Measurements from ENCODE around the gene ZNF362. TPM values are rescaled to one million over a fixed set of nuclear protein-coding genes. Genes with fewer than 3 reads are reported as not detected.

Gene ZNF362, protein sequence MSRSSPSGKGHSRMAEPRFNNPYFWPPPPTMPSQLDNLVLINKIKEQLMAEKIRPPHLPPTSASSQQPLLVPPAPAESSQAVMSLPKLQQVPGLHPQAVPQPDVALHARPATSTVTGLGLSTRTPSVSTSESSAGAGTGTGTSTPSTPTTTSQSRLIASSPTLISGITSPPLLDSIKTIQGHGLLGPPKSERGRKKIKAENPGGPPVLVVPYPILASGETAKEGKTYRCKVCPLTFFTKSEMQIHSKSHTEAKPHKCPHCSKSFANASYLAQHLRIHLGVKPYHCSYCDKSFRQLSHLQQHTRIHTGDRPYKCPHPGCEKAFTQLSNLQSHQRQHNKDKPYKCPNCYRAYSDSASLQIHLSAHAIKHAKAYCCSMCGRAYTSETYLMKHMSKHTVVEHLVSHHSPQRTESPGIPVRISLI
- 20.9 TPM for polyA plus RNA-seq (2013, experiment 1 of 2)
- polyA plus RNA-seq (2013, experiment 2 of 2): 27.5 TPM

- peaks cover 14% of the 10 kb centered on the region for H3K4me1 ChIP-seq (ENCODE audit: insufficient read depth, low read length)
- H3K27ac ChIP-seq (ENCODE audit: low read depth, low read length): peak within 1 kb of the TSS; percentile 65
- H3K27me3 ChIP-seq (ENCODE audit: insufficient read depth, low read length): no peaks in the 10 kb centered on the region
- peak within 1 kb of the TSS; percentile 96 for H3K4me3 ChIP-seq (ENCODE audit: low read length)
- H3K9me3 ChIP-seq (ENCODE audit: insufficient read depth, low read depth, low read length): no peaks in the 10 kb centered on the region
- H3K36me3 ChIP-seq (ENCODE audit: insufficient read depth, low read length): no peaks in the 10 kb centered on the region
- under 1% methylated on average over 88 of the region's 88 CpGs for WGBS
- peak within 1 kb of the TSS; percentile 94 for H3K9ac ChIP-seq (ENCODE audit: low read depth, low read length)
These were observed at the start of gene ZNF362 for GRCh38 chr1:33256471-33257206. Gene ZNF362 (plus strand): TSS chr1:33256492. CDS start chr1:33270575, 14,083 bp downstream.

DNA sequence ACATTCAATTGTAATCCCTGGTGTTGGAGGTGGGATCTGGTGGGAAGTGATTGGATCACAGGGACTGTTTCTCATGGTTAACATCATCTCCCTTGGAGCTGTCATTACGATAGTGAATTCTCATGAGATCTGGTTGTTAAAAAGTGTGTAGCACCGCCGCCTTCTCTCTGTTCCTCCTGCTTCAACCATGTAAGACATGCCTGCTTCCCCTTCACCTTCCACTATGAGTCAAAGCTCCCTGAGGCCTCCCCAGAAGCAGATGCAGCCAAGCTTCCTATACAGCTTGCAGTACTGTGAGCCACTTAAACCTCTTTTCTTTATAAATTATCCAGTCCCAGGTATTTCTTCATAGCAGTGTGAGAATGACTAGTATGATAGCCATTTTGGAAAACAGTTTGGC is 44.3 kb upstream of the ZNF362 start:
- Histone ChIP-seq H3K36me3 (ENCODE audit: insufficient read depth, low read length) (no peaks in the 10 kb centered on the region), H3K4me1 (ENCODE audit: insufficient read depth, low read length) (no peaks in the 10 kb centered on the region), H3K4me3 (ENCODE audit: low read length) (no peak overlapping the region), H3K27ac (ENCODE audit: low read depth, low read length) (no peak overlapping the region), H3K9ac (ENCODE audit: low read depth, low read length) (no peak overlapping the region), H3K27me3 (ENCODE audit: insufficient read depth, low read length) (no peaks in the 10 kb centered on the region), H3K9me3 (ENCODE audit: insufficient read depth, low read depth, low read length) (no peaks in the 10 kb centered on the region)
- WGBS: 85% methylated on average over 3 of the region's 3 CpGs

- Histone ChIP-seq H3K4me1 (ENCODE audit: insufficient read depth, low read length) (peaks cover 3% of the 10 kb centered on the region; the same call in 1 of the 2 replicates), H3K9ac (ENCODE audit: low read depth, low read length) (no peak overlapping the region), H3K27me3 (ENCODE audit: insufficient read depth, low read length) (no peaks in the 10 kb centered on the region), H3K27ac (ENCODE audit: low read depth, low read length) (no peak overlapping the region), H3K9me3 (ENCODE audit: insufficient read depth, low read depth, low read length) (peaks cover 7% of the 10 kb centered on the region; the same call in 1 of the 2 replicates), H3K4me3 (ENCODE audit: low read length) (no peak overlapping the region), H3K36me3 (ENCODE audit: insufficient read depth, low read length) (no peaks in the 10 kb centered on the region)
- 73% methylated on average over 7 of the region's 7 CpGs for WGBS
These were observed 36.2 kb upstream of the ZNF362 start for GRCh38 chr1:33219886-33220661.

DNA sequence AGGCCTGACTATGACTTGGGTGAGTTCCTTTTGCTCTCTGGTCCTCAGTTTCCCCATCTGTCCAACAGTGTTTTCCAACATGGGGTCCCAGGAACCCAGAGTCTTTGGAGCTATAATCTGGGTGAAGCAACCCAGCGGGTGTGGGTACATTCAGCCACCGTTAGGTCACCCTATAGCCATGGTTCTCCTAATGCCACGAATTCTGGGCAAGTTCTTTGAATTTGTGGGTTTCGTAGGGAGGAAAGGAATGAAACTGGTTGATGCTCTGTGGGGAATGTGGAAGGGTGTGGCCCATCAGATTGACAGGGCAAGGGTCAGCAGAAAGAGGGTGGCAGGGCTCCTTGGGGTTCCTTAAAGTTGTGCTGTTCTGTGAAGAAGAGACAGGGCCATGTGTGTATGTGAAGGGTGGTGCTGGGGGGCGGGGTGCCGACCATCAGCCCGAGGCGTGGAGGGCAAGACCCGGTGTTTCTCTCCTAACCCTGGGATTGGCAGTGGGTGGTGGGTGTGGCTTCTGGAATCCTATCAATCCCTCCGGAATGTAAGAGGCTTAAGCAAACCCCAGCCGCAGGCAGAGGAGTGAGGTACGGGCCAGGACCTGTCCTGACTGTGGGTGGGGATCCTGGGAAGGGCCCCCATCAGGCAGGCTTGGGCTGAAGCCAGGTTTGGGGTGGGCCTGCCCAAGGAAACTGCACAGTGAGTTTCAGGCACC is 35.5 kb upstream of the ZNF362 start:
- Histone ChIP-seq H3K4me1 (ENCODE audit: insufficient read depth, low read length) (peaks cover 3% of the 10 kb centered on the region; the same call in 1 of the 2 replicates), H3K4me3 (ENCODE audit: low read length) (no peak overlapping the region), H3K27me3 (ENCODE audit: insufficient read depth, low read length) (no peaks in the 10 kb centered on the region), H3K9ac (ENCODE audit: low read depth, low read length) (no peak overlapping the region), H3K36me3 (ENCODE audit: insufficient read depth, low read length) (no peaks in the 10 kb centered on the region), H3K27ac (ENCODE audit: low read depth, low read length) (no peak overlapping the region), H3K9me3 (ENCODE audit: insufficient read depth, low read depth, low read length) (peaks cover 7% of the 10 kb centered on the region; the same call in 1 of the 2 replicates)
- WGBS: 68% methylated on average over 12 of the region's 12 CpGs

GRCh38 chr1:33221385-33221758 is 34.9 kb upstream of the ZNF362 start:
- 96% methylated on average over 1 of the region's 2 CpGs for WGBS
- Histone ChIP-seq H3K27ac (ENCODE audit: low read depth, low read length) (no peak overlapping the region), H3K36me3 (ENCODE audit: insufficient read depth, low read length) (no peaks in the 10 kb centered on the region)

DNA sequence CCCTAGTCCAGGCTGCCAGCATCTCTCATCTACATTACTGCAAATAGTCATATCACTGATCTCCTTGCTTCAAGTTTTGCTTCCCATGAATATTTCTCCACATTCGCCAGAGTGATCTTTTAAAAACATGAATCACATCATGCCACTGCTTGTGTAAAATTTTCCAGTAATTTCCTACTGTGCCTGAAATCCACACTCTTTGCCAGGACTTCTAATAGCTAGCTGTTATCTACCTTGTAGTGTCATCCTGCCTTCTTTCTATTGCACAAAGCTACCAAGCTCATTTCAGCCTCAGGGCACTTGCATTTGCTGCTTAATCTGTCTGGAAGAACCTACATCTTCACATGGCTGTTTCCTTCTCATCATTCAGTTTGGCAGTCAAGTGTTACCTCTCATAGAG is 33.9 kb upstream of the ZNF362 start:
- Histone ChIP-seq H3K36me3 (ENCODE audit: insufficient read depth, low read length) (no peaks in the 10 kb centered on the region), H3K4me1 (ENCODE audit: insufficient read depth, low read length) (peaks cover 3% of the 10 kb centered on the region; the same call in 1 of the 2 replicates), H3K4me3 (ENCODE audit: low read length) (no peak overlapping the region), H3K9me3 (ENCODE audit: insufficient read depth, low read depth, low read length) (peaks cover 7% of the 10 kb centered on the region; the same call in 1 of the 2 replicates), H3K27ac (ENCODE audit: low read depth, low read length) (no peak overlapping the region), H3K27me3 (ENCODE audit: insufficient read depth, low read length) (no peaks in the 10 kb centered on the region), H3K9ac (ENCODE audit: low read depth, low read length) (no peak overlapping the region)
- 84% methylated on average over 1 of the region's 1 CpG for WGBS

More at GRCh38 chr1:33221385-33221758, 34.9 kb upstream of the ZNF362 start:
- Histone ChIP-seq H3K4me1 (ENCODE audit: insufficient read depth, low read length) (peaks cover 3% of the 10 kb centered on the region; the same call in 1 of the 2 replicates), H3K9me3 (ENCODE audit: insufficient read depth, low read depth, low read length) (peaks cover 7% of the 10 kb centered on the region; the same call in 1 of the 2 replicates), H3K4me3 (ENCODE audit: low read length) (no peak overlapping the region), H3K27me3 (ENCODE audit: insufficient read depth, low read length) (no peaks in the 10 kb centered on the region), H3K9ac (ENCODE audit: low read depth, low read length) (no peak overlapping the region)

DNA sequence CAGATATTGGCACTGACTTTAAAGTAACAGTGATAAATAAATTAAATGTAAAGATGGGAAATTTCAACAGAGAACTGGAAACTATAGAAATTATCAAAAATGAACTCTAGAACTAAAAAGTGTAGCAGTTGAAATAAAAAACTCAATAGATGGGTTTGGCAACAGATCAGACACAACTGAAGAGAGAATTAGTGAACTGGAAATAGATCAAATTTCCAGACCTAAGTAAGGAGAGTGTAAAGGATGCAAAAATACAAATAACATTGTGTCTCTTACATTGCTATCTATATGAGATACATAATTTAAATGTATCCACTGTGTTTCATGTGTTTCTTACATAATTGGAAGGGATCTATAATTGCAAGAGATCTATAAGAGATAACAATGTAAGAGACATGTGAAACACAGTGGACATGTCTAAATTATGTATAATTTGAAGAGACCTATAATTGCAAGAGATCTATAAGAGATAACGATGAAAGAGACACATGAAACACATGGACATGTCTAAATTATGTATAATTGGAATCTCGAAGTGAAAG is 32.1 kb upstream of the ZNF362 start:
- Histone ChIP-seq H3K4me3 (ENCODE audit: low read length) (no peak overlapping the region), H3K27me3 (ENCODE audit: insufficient read depth, low read length) (no peaks in the 10 kb centered on the region), H3K36me3 (ENCODE audit: insufficient read depth, low read length) (no peaks in the 10 kb centered on the region), H3K9ac (ENCODE audit: low read depth, low read length) (no peak overlapping the region), H3K27ac (ENCODE audit: low read depth, low read length) (no peak overlapping the region), H3K9me3 (ENCODE audit: insufficient read depth, low read depth, low read length) (peaks cover 7% of the 10 kb centered on the region; the same call in 1 of the 2 replicates), H3K4me1 (ENCODE audit: insufficient read depth, low read length) (peaks cover 3% of the 10 kb centered on the region; the same call in 1 of the 2 replicates)
- WGBS: 88% methylated on average over 2 of the region's 2 CpGs

DNA sequence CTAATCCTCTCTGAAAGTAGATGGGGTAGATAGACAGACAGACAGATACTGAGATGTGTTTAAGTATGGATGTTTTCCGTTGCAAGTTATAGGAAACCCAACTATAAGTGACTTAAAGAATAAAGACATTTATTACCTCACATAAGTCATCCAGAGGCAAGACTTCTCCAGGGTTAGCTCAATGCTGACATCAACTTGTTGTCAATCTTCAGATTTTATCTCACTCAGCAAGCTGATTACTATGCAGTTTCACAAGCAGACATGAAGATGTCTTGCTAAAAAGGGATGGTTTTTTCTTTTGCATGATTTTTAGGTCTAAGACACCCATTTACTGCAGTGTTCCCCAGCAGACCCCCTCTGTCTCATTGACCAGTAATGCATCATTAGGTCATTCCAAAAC is 30.7 kb upstream of the ZNF362 start:
- peaks cover 7% of the 10 kb centered on the region; the same call in 1 of the 2 replicates for H3K9me3 ChIP-seq (ENCODE audit: insufficient read depth, low read depth, low read length)
- no peak overlapping the region for H3K9ac ChIP-seq (ENCODE audit: low read depth, low read length)
- H3K27ac ChIP-seq (ENCODE audit: low read depth, low read length): no peak overlapping the region
- H3K4me1 ChIP-seq (ENCODE audit: insufficient read depth, low read length): peaks cover 3% of the 10 kb centered on the region; the same call in 1 of the 2 replicates
- no peaks in the 10 kb centered on the region for H3K36me3 ChIP-seq (ENCODE audit: insufficient read depth, low read length)
- H3K4me3 ChIP-seq (ENCODE audit: low read length): no peak overlapping the region
- no CpG with 5 or more reads among the region's 1 CpG for WGBS
- H3K27me3 ChIP-seq (ENCODE audit: insufficient read depth, low read length): no peaks in the 10 kb centered on the region

- Histone ChIP-seq H3K27me3 (ENCODE audit: insufficient read depth, low read length) (no peaks in the 10 kb centered on the region), H3K27ac (ENCODE audit: low read depth, low read length) (no peak overlapping the region), H3K9me3 (ENCODE audit: insufficient read depth, low read depth, low read length) (peaks cover 7% of the 10 kb centered on the region; the same call in 1 of the 2 replicates), H3K4me3 (ENCODE audit: low read length) (no peak overlapping the region), H3K4me1 (ENCODE audit: insufficient read depth, low read length) (no peaks in the 10 kb centered on the region), H3K9ac (ENCODE audit: low read depth, low read length) (no peak overlapping the region), H3K36me3 (ENCODE audit: insufficient read depth, low read length) (no peaks in the 10 kb centered on the region)
- 50% methylated on average over 4 of the region's 5 CpGs for WGBS
These were observed 27.3 kb upstream of the ZNF362 start for GRCh38 chr1:33228935-33229487.

- no peaks in the 10 kb centered on the region for H3K9me3 ChIP-seq (ENCODE audit: insufficient read depth, low read depth, low read length)
- 90% methylated on average over 7 of the region's 7 CpGs for WGBS
These were observed 25.1 kb upstream of the ZNF362 start for GRCh38 chr1:33231166-33231565.

More at GRCh38 chr1:33231166-33231565, 25.1 kb upstream of the ZNF362 start:
- peaks cover 3% of the 10 kb centered on the region; the same call in 1 of the 2 replicates for H3K4me1 ChIP-seq (ENCODE audit: insufficient read depth, low read length)
- no peak overlapping the region for H3K27ac ChIP-seq (ENCODE audit: low read depth, low read length)
- no peaks in the 10 kb centered on the region for H3K36me3 ChIP-seq (ENCODE audit: insufficient read depth, low read length)
- H3K9ac ChIP-seq (ENCODE audit: low read depth, low read length): no peak overlapping the region
- H3K27me3 ChIP-seq (ENCODE audit: insufficient read depth, low read length): no peaks in the 10 kb centered on the region
- no peak overlapping the region for H3K4me3 ChIP-seq (ENCODE audit: low read length)

Data from HUES64 (cell line).